NCI-H2227 treated with DMSO at 0.1 percent for 48 hours (cell line): ENCODE measurements around the gene XRN1.

ENCODE experiments used
- DNase-seq: peaks from one replicate; lab custom pipeline; 2025; lab: John Stamatoyannopoulos, UW

XRN1 gene

GRCh38 chr3:142268426-142268825 is 179.4 kb downstream of the XRN1 start:
- no peak for DNase-seq

- DNase-seq: no peak
Observed at GRCh38 chr3:142267269-142267668, 180.6 kb downstream of the XRN1 start.

DNA sequence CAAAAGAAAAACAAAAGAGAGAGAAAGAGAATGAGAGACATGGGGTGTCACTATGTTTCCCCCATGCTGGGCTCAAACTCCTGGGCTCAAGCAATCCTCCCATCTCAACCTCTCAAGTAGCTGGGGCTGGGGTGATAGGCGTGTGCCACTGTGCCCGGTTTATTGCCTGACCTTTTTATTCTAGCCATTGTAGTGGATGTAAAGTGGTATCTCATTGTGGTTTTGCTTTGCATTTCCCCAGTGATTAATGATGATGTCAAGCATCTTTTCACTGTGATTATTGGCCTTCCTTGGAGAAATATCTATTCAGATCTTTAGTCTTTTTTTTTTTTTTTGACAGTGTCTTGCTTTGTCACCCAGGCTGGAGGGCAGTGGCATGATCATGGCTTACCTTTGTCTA is 184.7 kb downstream of the XRN1 start:
- DNase-seq: no peak

DNA sequence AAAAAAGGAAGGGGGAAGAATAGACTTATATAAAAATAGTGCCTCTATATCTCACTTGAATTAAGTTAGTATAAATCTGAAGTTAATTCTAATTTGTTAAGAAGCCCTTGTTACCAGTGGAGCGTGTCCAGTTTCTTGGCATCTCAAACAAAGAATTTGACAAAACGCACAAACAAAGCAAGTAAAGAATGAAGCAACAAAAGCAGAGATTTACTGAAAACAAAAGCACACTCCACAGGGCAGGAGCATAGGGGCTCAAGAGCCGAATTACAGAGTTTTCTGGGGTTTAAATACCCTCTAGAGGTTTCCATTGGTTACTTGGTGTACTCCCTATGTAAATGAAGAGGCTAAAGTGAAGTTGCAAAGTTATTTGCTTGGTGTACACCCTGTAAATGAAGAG is 188.5 kb downstream of the XRN1 start:
- no peak for DNase-seq

- no peak for DNase-seq
Observed at GRCh38 chr3:142256712-142257333, 191.0 kb downstream of the XRN1 start.
